ENCODE measurements around the gene ZNF860. TPM values are rescaled to one million over a fixed set of nuclear protein-coding genes. Genes with fewer than 3 reads are reported as not detected.
A peak's percentile ranks its signal among the peaks of the same experiment; 100 is the strongest.

Gene ZNF860
- total RNA-seq (2021; fragmentation: NEBNext Ultra II Directional; extraction: Animal tissue kit (Norgen Biotek cat#: 25700)), result under 1 TPM; 0.14 to 0.33 (median 0.17) TPM
- long read RNA-seq, result 0 reads

DNA sequence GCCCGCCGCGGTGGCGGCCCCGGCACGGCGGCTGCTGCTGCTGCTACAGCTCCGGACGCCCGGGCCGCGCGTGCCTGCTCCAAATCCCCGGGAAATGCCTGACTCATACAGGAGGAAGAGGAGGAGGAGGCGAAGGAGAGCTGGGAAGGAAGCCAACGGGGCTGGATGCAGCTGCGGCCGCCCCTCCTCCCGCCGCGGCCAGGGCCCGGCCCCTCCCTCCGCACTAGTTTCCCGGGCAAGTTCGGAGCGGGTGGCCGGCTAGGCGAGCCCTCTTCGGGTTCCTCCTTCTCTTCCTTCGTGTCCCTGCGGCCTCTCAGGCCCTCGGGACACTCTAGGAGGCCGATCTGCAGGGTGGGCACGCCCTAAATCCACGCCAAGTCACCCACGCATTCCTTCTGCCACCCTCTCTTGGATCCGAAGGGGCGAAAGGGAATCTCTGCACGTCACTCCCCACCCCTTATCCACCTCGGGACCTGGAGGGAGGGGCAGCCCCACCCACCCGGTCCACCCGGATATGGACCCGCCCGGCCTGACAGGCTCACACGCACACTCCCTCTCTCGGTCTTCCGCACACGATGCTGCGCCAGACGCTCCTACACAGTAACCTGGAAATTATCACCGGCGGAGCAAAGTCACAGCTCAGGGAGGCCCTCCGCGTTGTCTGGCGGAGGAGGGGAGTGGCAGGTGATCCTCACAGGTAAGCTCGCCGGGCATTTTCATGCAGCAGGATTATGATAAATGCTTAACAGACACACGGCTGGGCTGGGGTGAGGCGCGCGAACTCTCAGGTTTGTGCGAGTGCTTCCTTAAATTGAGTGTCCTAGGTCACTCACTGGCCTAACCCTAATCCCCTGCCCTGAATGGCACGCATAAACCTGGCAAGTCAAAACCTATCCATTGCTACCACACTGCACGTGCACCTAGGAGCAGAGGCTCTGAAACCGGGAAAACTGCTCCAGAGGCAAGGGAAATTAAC is at the start of gene ZNF860, which contains the start of gene OSBPL10:
Gene ZNF860, plus strand, starts transcription at position 545 of the 976 bp plus-strand sequence. CDS start 7,330 bp downstream, outside the sequence.
Gene OSBPL10, minus strand, starts transcription at position 57 of the 976 bp plus-strand sequence. CDS start 83 bp downstream, outside the sequence.
- H3K4me1 Mint-ChIP-seq (ENCODE audit: low read depth), result peaks cover 9% of the 10 kb centered on the region
- H3K27ac Mint-ChIP-seq, result peak within 1 kb of the TSS; percentile 56
- H3K36me3 Mint-ChIP-seq (ENCODE audit: low read depth), result no peaks in the 10 kb centered on the region
- DNase-seq, result peak; percentile 83
- TF ChIP-seq CTCF (IDR thresholded peaks at IDR 0.05), result no peak
- H3K9me3 Mint-ChIP-seq, result no peaks in the 10 kb centered on the region
- H3K4me3 Mint-ChIP-seq, result peak within 1 kb of the TSS; percentile 89
- no peaks in the 10 kb centered on the region; the same call in 1 of the 2 replicates for H3K27me3 Mint-ChIP-seq (ENCODE audit: insufficient read depth)

DNA sequence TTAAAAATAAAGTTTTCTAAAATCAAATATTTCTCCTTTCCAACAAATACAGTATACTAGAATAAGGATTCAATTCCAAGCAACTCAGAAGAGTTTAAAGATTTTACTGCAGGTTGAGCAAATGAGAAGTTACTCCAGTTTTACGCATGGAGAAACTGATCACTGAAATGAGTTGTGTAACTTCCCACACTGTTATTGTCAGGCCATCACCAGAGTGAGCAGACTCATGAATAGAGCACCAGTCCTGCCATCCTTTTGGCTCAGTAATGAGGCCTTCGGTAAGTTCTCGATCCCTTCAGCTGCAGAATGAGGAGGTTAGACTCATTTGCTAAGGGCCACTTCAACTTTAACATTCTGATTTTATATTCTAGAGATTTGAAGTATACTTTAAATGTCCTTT is 48.6 kb upstream of the ZNF860 start:
- no peak for TF ChIP-seq CTCF (IDR thresholded peaks at IDR 0.05)
- no peaks in the 10 kb centered on the region for H3K9me3 Mint-ChIP-seq
- no peaks in the 10 kb centered on the region; the same call in 1 of the 2 replicates for H3K27me3 Mint-ChIP-seq (ENCODE audit: insufficient read depth)
- no peaks in the 10 kb centered on the region for H3K36me3 Mint-ChIP-seq (ENCODE audit: low read depth)
- H3K4me3 Mint-ChIP-seq, result no peak overlapping the region
- no peaks in the 10 kb centered on the region for H3K4me1 Mint-ChIP-seq (ENCODE audit: low read depth)
- no peak for DNase-seq
- H3K27ac Mint-ChIP-seq, result no peak overlapping the region

DNA sequence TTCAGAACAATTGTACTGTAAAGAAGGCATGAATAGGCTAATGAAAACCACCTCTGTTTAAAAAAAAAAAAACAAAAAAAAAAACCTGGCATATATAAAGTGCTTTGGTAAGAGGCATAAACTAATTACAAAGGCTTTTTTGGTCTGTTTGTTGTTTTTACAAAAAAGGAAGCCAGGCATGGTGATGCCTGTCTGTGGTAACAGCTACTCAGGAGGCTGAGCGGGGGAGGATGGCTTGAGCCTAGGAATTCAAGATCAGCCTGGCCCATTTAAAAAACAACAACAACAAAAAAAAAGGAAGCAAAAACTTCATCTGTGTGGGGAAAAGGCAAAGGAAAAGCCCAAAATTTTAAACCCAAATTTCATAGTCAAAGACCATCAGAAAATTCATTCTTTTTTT is 47.5 kb upstream of the ZNF860 start:
- H3K9me3 Mint-ChIP-seq, result no peaks in the 10 kb centered on the region
- H3K27me3 Mint-ChIP-seq (ENCODE audit: insufficient read depth), result no peaks in the 10 kb centered on the region; the same call in 1 of the 2 replicates
- no peak for TF ChIP-seq CTCF (IDR thresholded peaks at IDR 0.05)
- no peak overlapping the region for H3K4me3 Mint-ChIP-seq
- no peaks in the 10 kb centered on the region for H3K36me3 Mint-ChIP-seq (ENCODE audit: low read depth)
- no peaks in the 10 kb centered on the region for H3K4me1 Mint-ChIP-seq (ENCODE audit: low read depth)
- DNase-seq, result no peak
- no peak overlapping the region for H3K27ac Mint-ChIP-seq

- TF ChIP-seq CTCF (IDR thresholded peaks at IDR 0.05), result no peak
- H3K4me1 Mint-ChIP-seq (ENCODE audit: low read depth), result no peaks in the 10 kb centered on the region
- H3K9me3 Mint-ChIP-seq, result no peaks in the 10 kb centered on the region
- no peak for DNase-seq
- H3K4me3 Mint-ChIP-seq, result no peak overlapping the region
- no peaks in the 10 kb centered on the region for H3K36me3 Mint-ChIP-seq (ENCODE audit: low read depth)
- no peak overlapping the region for H3K27ac Mint-ChIP-seq
- H3K27me3 Mint-ChIP-seq (ENCODE audit: insufficient read depth), result no peaks in the 10 kb centered on the region; the same call in 1 of the 2 replicates
These were observed 46.7 kb upstream of the ZNF860 start for GRCh38 chr3:31934866-31935265.

- Mint-ChIP-seq H3K27me3 (ENCODE audit: insufficient read depth) (no peaks in the 10 kb centered on the region; the same call in 1 of the 2 replicates), H3K36me3 (ENCODE audit: low read depth) (no peaks in the 10 kb centered on the region), H3K9me3 (no peaks in the 10 kb centered on the region), H3K4me3 (no peak overlapping the region), H3K4me1 (ENCODE audit: low read depth) (no peaks in the 10 kb centered on the region), H3K27ac (no peak overlapping the region)
- TF ChIP-seq CTCF (IDR thresholded peaks at IDR 0.05), result no peak
- DNase-seq, result no peak
These were observed 45.0 kb upstream of the ZNF860 start for GRCh38 chr3:31936420-31937060.
